ENCODE data around the gene MINK1. TPM values are rescaled to one million over a fixed set of nuclear protein-coding genes. Genes with fewer than 3 reads are reported as not detected.

Gene MINK1
- total RNA-seq, 1 donor from 2014 or later, result 90.6 TPM

GRCh38 chr17:4893721-4894560, 60.8 kb downstream of the MINK1 start:
- H3K36me3 Mint-ChIP-seq (ENCODE audit: low read depth), result peaks cover 30% of the 10 kb centered on the region
- no peaks in the 10 kb centered on the region for H3K4me1 Mint-ChIP-seq (ENCODE audit: low read depth)
- H3K27me3 Mint-ChIP-seq (ENCODE audit: low read depth), result no peaks in the 10 kb centered on the region
- no peak for TF ChIP-seq CTCF (IDR thresholded peaks at IDR 0.05)
- H3K4me3 Mint-ChIP-seq (ENCODE audit: unreplicated experiment), result no peak overlapping the region
- no peaks in the 10 kb centered on the region for H3K9me3 Mint-ChIP-seq (ENCODE audit: low read depth)
- no peak for DNase-seq (ENCODE audit: low spot score)
- H3K27ac Mint-ChIP-seq (ENCODE audit: unreplicated experiment), result no peak overlapping the region

- DNase-seq (ENCODE audit: low spot score), result peak; percentile 63
- no peaks in the 10 kb centered on the region for H3K27me3 Mint-ChIP-seq (ENCODE audit: low read depth)
- H3K4me3 Mint-ChIP-seq (ENCODE audit: unreplicated experiment), result no peak overlapping the region
- H3K4me1 Mint-ChIP-seq (ENCODE audit: low read depth), result no peaks in the 10 kb centered on the region
- H3K27ac Mint-ChIP-seq (ENCODE audit: unreplicated experiment), result no peak overlapping the region
- H3K36me3 Mint-ChIP-seq (ENCODE audit: low read depth), result peaks cover 31% of the 10 kb centered on the region
- TF ChIP-seq CTCF (IDR thresholded peaks at IDR 0.05), result no peak
- no peaks in the 10 kb centered on the region for H3K9me3 Mint-ChIP-seq (ENCODE audit: low read depth)
Measured at GRCh38 chr17:4895121-4895520, 62.0 kb downstream of the MINK1 start.

- peak; percentile 79 for DNase-seq (ENCODE audit: low spot score)
- H3K9me3 Mint-ChIP-seq (ENCODE audit: low read depth), result no peaks in the 10 kb centered on the region
- peak; percentile 23 for TF ChIP-seq CTCF (IDR thresholded peaks at IDR 0.05)
- H3K27me3 Mint-ChIP-seq (ENCODE audit: low read depth), result no peaks in the 10 kb centered on the region
- H3K4me1 Mint-ChIP-seq (ENCODE audit: low read depth), result no peaks in the 10 kb centered on the region
- H3K4me3 Mint-ChIP-seq (ENCODE audit: unreplicated experiment), result no peak overlapping the region
- H3K27ac Mint-ChIP-seq (ENCODE audit: unreplicated experiment), result no peak overlapping the region
- H3K36me3 Mint-ChIP-seq (ENCODE audit: low read depth), result peaks cover 28% of the 10 kb centered on the region
Measured at GRCh38 chr17:4895657-4896331, 62.7 kb downstream of the MINK1 start.

- H3K9me3 Mint-ChIP-seq (ENCODE audit: low read depth), result no peaks in the 10 kb centered on the region
- H3K27me3 Mint-ChIP-seq (ENCODE audit: low read depth), result no peaks in the 10 kb centered on the region
- no peak overlapping the region for H3K27ac Mint-ChIP-seq (ENCODE audit: unreplicated experiment)
- H3K36me3 Mint-ChIP-seq (ENCODE audit: low read depth), result peaks cover 26% of the 10 kb centered on the region
- DNase-seq (ENCODE audit: low spot score), result peak; percentile 72
- H3K4me1 Mint-ChIP-seq (ENCODE audit: low read depth), result no peaks in the 10 kb centered on the region
- no peak overlapping the region for H3K4me3 Mint-ChIP-seq (ENCODE audit: unreplicated experiment)
- TF ChIP-seq CTCF (IDR thresholded peaks at IDR 0.05), result no peak
Measured at GRCh38 chr17:4896332-4897197, 63.4 kb downstream of the MINK1 start.

- H3K9me3 Mint-ChIP-seq (ENCODE audit: low read depth), result no peaks in the 10 kb centered on the region
- peaks cover 26% of the 10 kb centered on the region for H3K36me3 Mint-ChIP-seq (ENCODE audit: low read depth)
- no peak overlapping the region for H3K27ac Mint-ChIP-seq (ENCODE audit: unreplicated experiment)
- no peaks in the 10 kb centered on the region for H3K27me3 Mint-ChIP-seq (ENCODE audit: low read depth)
- DNase-seq (ENCODE audit: low spot score), result no peak
- no peak overlapping the region for H3K4me3 Mint-ChIP-seq (ENCODE audit: unreplicated experiment)
- TF ChIP-seq CTCF (IDR thresholded peaks at IDR 0.05), result no peak
- H3K4me1 Mint-ChIP-seq (ENCODE audit: low read depth), result no peaks in the 10 kb centered on the region
Measured at GRCh38 chr17:4897198-4897687, 64.1 kb downstream of the MINK1 start.
